Ovary (tissue), 3 donors: Measurements from ENCODE around the gene HDGFL1.

Experiments used
- EP300 ChIP-seq: sonication (generic); formaldehyde crosslinking; IDR thresholded peaks from one replicate; pipeline ENCODE4 v1.6.1; 2017; ENCODE audit warnings: antibody characterized with exemption
- POLR2A ChIP-seq: fragments of 450-650 bp; IDR thresholded peaks from one replicate; pipeline ENCODE4 v1.6.1; 2017; ENCODE audit warnings: antibody characterized with exemption, mild to moderate bottlenecking, moderate library complexity
- TF ChIP-seq, protein P1 (sequence below), 3 donors: fragments of 450-650 bp in 2 of 3; fragments of 200-600 bp in 1 of 3; IDR thresholded peaks; one replicate each; pipeline versions ENCODE4 v1.5.1 to v1.8.0; 2016 to 2022; ENCODE audit warnings: antibody characterized with exemption in 3 of 3, mild to moderate bottlenecking in 1 of 3
- donor health status: DM: no; HTN: no; CAD: no.

DNA sequence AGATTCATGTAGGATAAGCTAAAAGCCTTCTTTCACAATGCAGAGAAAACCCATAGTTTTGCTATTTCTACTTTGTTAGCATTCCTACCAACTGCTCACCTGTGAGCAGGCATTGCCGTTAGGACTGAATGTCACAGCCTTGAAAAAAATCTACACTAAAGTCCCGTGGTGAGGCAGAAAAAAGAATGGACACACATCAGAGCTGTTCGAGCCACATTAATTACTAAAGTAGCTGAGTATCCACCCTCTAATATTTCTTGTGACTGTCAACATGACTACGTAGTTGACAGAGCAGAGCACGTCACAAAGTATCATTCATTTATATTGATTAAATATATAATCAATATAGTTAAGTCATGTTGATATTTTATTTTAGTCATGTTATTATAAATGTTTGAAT is 10.1 kb downstream of the HDGFL1 start:
- TF ChIP-seq, protein P1, sequence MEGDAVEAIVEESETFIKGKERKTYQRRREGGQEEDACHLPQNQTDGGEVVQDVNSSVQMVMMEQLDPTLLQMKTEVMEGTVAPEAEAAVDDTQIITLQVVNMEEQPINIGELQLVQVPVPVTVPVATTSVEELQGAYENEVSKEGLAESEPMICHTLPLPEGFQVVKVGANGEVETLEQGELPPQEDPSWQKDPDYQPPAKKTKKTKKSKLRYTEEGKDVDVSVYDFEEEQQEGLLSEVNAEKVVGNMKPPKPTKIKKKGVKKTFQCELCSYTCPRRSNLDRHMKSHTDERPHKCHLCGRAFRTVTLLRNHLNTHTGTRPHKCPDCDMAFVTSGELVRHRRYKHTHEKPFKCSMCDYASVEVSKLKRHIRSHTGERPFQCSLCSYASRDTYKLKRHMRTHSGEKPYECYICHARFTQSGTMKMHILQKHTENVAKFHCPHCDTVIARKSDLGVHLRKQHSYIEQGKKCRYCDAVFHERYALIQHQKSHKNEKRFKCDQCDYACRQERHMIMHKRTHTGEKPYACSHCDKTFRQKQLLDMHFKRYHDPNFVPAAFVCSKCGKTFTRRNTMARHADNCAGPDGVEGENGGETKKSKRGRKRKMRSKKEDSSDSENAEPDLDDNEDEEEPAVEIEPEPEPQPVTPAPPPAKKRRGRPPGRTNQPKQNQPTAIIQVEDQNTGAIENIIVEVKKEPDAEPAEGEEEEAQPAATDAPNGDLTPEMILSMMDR (IDR thresholded peaks at IDR 0.05), result no peak
- TF ChIP-seq EP300 (no peak), POLR2A (no peak)
